CD1c-positive myeloid dendritic cell (primary cell): ENCODE results near the gene CMTM4.

Experiments used
- DNase-seq: peaks from one replicate; pipeline ENCODE4 v3.0.0-alpha.2; 2016; ENCODE audit errors: extremely low spot score

Gene CMTM4

GRCh38 chr16:66566051-66566901 is 130.3 kb downstream of the CMTM4 start, which contains the start of gene CMTM1:
CMTM1 (plus strand) TSS chr16:66566439; CDS start chr16:66566514, 75 bp downstream.
- no peak for DNase-seq
